Measurements from ENCODE around the gene RB1. TPM values are rescaled to one million over a fixed set of nuclear protein-coding genes. Genes with fewer than 3 reads are reported as not detected.
A peak's percentile ranks its signal among the peaks of the same experiment; 100 is the strongest.

Gene RB1
- total RNA-seq, 1 donor from 2014 or later = 41.0 TPM

DNA sequence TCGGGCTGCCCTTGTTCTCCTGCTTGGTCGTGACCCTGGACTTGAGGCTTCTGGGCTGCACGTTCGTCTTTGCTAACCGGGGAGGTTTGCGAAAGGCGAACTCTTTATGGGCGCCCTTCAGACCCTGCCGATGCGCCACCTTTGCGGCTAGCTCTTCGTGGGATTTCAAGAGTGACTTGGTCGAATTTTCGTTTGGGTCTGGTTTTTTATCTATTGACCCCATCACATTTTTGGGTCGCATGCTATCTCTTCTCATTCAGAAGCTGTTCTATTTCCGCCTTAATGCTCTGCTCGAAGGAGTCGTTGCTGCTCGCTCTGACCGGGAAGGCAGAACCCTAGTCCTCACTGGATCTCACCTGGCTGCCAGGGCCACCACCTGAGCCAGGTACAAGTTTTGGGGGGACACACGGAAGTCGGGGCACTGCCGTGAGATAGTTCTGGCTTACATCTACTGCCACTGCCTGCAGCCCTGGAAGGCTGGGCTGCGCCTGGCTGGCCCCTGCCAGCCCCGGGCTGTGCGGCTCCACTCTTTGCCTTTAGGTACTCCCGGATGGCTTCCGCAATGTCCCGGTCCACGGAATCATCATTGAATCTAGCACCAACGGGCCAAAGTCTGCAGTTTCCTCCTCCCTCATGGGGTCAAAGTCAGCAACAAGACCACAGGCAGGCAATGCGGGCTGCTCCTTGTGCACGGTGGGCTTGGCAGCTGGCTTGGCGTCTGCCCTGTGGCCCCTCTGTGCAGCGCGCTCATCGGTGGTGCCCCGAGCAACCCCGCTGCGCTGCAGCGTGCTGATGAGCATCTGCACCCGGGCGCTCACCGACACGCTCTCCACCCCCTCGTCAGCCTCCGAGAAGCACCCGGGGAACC is 16.2 kb downstream of the RB1 start:
- H3K9me3 ChIP-seq = peaks cover 12% of the 10 kb centered on the region
- H3K4me3 ChIP-seq = peak overlapping the region; percentile 28
- peaks cover 5% of the 10 kb centered on the region for H3K36me3 ChIP-seq
- ATAC-seq (peak; percentile 24), DNase-seq (peak; percentile 57)
- H3K27ac ChIP-seq = no peak overlapping the region
- TF ChIP-seq, protein P1, sequence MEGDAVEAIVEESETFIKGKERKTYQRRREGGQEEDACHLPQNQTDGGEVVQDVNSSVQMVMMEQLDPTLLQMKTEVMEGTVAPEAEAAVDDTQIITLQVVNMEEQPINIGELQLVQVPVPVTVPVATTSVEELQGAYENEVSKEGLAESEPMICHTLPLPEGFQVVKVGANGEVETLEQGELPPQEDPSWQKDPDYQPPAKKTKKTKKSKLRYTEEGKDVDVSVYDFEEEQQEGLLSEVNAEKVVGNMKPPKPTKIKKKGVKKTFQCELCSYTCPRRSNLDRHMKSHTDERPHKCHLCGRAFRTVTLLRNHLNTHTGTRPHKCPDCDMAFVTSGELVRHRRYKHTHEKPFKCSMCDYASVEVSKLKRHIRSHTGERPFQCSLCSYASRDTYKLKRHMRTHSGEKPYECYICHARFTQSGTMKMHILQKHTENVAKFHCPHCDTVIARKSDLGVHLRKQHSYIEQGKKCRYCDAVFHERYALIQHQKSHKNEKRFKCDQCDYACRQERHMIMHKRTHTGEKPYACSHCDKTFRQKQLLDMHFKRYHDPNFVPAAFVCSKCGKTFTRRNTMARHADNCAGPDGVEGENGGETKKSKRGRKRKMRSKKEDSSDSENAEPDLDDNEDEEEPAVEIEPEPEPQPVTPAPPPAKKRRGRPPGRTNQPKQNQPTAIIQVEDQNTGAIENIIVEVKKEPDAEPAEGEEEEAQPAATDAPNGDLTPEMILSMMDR (IDR thresholded peaks at IDR 0.05) = no peak
- H3K4me1 ChIP-seq = no peaks in the 10 kb centered on the region
- no peaks in the 10 kb centered on the region for H3K27me3 ChIP-seq
- intact Hi-C loops (cut with DNase I) = no loop called here

DNA sequence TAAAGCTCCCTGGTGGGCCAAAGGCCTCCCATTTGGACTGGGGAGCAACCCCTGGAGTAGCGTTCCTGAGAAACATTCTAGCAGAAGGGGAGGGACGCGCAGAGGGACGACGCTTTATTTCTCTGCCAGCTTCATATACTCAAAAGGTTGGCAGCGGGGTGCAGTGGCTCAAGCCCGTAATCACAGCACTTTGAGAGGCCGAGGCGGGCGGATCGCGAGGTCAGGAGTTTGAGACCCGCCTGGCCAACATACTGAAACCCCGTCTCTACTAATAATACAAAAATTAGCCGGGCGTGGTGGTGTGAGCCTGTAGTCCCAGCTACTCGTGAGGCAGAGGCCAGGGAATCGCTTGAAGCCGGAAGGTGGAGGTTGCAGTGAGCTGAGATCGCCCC is 16.8 kb downstream of the RB1 start:
- DNase-seq (no peak), ATAC-seq (no peak)
- no peaks in the 10 kb centered on the region for H3K27me3 ChIP-seq
- H3K9me3 ChIP-seq = peaks cover 12% of the 10 kb centered on the region
- H3K27ac ChIP-seq = no peak overlapping the region
- intact Hi-C loops (cut with DNase I) = no loop called here
- H3K36me3 ChIP-seq = peaks cover 5% of the 10 kb centered on the region
- H3K4me1 ChIP-seq = no peaks in the 10 kb centered on the region
- TF ChIP-seq, protein P1 (IDR thresholded peaks at IDR 0.05) = no peak
- H3K4me3 ChIP-seq = peak overlapping the region; percentile 28

DNA sequence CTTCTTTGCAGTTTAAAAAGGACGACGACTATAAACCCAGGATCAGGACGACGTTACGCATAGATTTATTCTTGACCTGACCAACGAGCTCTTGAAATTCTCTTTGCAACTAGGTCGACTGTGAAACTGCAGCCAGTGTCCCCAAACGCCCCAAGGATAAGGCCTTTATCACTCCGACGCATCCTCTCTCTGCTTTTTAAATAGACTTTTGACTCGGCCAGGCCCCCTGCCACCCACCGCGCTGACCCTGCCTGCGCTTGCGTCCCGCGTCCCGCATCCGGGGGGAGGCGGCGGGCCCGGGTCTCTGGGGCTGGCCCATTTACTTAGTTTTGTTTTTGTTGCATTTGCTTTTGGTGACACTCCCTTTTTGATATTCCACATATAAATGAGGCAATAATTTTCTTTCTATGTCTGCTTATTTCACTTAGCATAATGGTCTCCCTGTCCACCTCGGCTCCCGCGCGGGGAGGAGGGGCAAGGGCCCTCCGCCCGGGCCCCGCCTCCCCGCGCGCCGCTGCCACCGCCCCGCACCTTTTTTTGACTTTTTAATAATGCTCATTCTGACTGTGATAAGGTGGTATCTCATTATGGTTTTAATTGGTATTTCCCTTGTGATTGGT is 17.4 kb downstream of the RB1 start:
- peak; percentile 50 for DNase-seq
- Histone ChIP-seq H3K9me3 (peaks cover 12% of the 10 kb centered on the region), H3K4me3 (peak overlapping the region; percentile 39)

DNA sequence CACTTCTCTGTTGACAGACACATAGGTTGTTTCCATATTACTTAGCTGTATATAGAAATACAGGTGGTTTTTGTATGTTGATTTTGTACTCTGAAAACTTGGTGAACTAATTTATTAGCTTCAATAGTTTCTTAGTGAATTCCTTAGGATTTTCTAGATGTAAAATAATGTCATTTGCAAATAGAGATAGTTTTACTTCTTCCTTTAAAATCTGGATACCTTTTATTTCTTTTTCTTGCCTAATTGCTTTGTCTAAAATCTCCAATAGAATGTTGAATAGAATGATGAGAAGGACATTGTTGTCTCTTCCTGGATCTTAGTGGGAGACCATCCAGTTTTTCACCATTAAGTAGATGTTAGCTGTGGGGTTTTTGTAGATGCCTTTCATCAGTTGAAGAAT is 18.7 kb downstream of the RB1 start:
- intact Hi-C loops (cut with DNase I) = no loop called here

More for the DNA sequence above, 17.4 kb downstream of the RB1 start:
- intact Hi-C loops (cut with DNase I) = no loop called here
- H3K36me3 ChIP-seq = peaks cover 5% of the 10 kb centered on the region
- TF ChIP-seq, protein P1 (IDR thresholded peaks at IDR 0.05) = no peak
- no peak overlapping the region for H3K27ac ChIP-seq
- H3K4me1 ChIP-seq = no peaks in the 10 kb centered on the region
- H3K27me3 ChIP-seq = no peaks in the 10 kb centered on the region
- ATAC-seq = no peak

GRCh38 chr13:48333976-48334375 is 30.4 kb downstream of the RB1 start:
- intact Hi-C loops (cut with DNase I) = no loop called here
- Histone ChIP-seq H3K4me1 (no peaks in the 10 kb centered on the region), H3K27me3 (no peaks in the 10 kb centered on the region), H3K9me3 (no peaks in the 10 kb centered on the region), H3K27ac (no peak overlapping the region), H3K36me3 (no peaks in the 10 kb centered on the region), H3K4me3 (no peak overlapping the region)
- no peak for DNase-seq
- peak; percentile 41 for ATAC-seq
- TF ChIP-seq, protein P1 (IDR thresholded peaks at IDR 0.05) = no peak

More for the DNA sequence above, 18.7 kb downstream of the RB1 start:
- H3K36me3 ChIP-seq = peaks cover 5% of the 10 kb centered on the region
- H3K27me3 ChIP-seq = no peaks in the 10 kb centered on the region
- no peak overlapping the region for H3K4me3 ChIP-seq
- no peak overlapping the region for H3K27ac ChIP-seq
- ATAC-seq = no peak
- TF ChIP-seq, protein P1 (IDR thresholded peaks at IDR 0.05) = no peak
- no peak for DNase-seq
- H3K4me1 ChIP-seq = no peaks in the 10 kb centered on the region
- H3K9me3 ChIP-seq = peaks cover 12% of the 10 kb centered on the region

Data from upper lobe of right lung (tissue), 1 donor.